Gastrocnemius medialis (tissue), 4 donors: ENCODE results near the gene FANCC. TPM values are rescaled to one million over a fixed set of nuclear protein-coding genes. Genes with fewer than 3 reads are reported as not detected.
"Not testable (repeated sequence)": the region's sequence is repeated elsewhere in the genome, so short reads cannot be mapped to it uniquely, and the experiment has no call there.

ENCODE experiments used
- ATAC-seq, 2 donors: fragments of 150-250 bp; one replicate each; pipeline ENCODE4 v1.9.1; 2016
- DNase-seq, 2 donors: peaks; one replicate each; pipeline ENCODE4 v3.0.0-alpha.2; 2019
- H3K27ac ChIP-seq, 4 donors: fragments of 200-600 bp; sonication (generic); 1 replicate in 1 of 4; 2 replicates in 3 of 4; pipeline ENCODE4 v1.5.1; 2016 to 2018; ENCODE audit warnings: mild to moderate bottlenecking in 2 of 4, moderate library complexity in 1 of 4
- H3K27me3 ChIP-seq, 3 donors: fragments of 200-600 bp; sonication (generic) in 2 of 3; 1 replicate in 1 of 3; 2 replicates in 2 of 3; pipeline versions ENCODE4 v1.5.1 to v1.6.0; 2016 to 2019; ENCODE audit warnings: mild to moderate bottlenecking in 1 of 3, moderate library complexity in 1 of 3
- H3K36me3 ChIP-seq, 2 donors: fragments of 200-600 bp; sonication (generic) in 1 of 2; one replicate each; pipeline ENCODE4 v1.5.1; 2017 to 2018
- H3K4me1 ChIP-seq, 2 donors: fragments of 200-600 bp; sonication (generic) in 1 of 2; one replicate each; pipeline ENCODE4 v1.5.1; 2016 to 2017; ENCODE audit warnings: mild to moderate bottlenecking in 2 of 2
- H3K4me3 ChIP-seq, 4 donors: fragments of 200-600 bp; sonication (generic) in 3 of 4; 1 replicate in 1 of 4; 2 replicates in 3 of 4; pipeline ENCODE4 v1.5.1; 2016 to 2019; ENCODE audit warnings: mild to moderate bottlenecking in 2 of 4
- H3K9me3 ChIP-seq, 3 donors: fragments of 200-600 bp; sonication (generic) in 2 of 3; 1 replicate in 1 of 3; 2 replicates in 2 of 3; pipeline ENCODE4 v1.5.1; 2016 to 2019
- POLR2A ChIP-seq, 2 donors: fragments of 450-650 bp; IDR thresholded peaks; one replicate each; pipeline ENCODE4 v1.6.1; 2017; ENCODE audit warnings: antibody characterized with exemption in 2 of 2, mild to moderate bottlenecking in 2 of 2, moderate library complexity in 2 of 2
- in situ Hi-C, 4 donors: fragments of 200-750 bp; cut with MboI; loops; one replicate each; pipeline versions ENCODE4 v1.15.0 to v1.8.0; 2017; ENCODE audit warnings: low sequenced_read_pairs in 4 of 4
- intact Hi-C: fragments of 100-400 bp; cut with DNase I; formaldehyde crosslinking; loops from one replicate; pipeline ENCODE4 v1.15.1; 2023; ENCODE audit warnings: low total_unique reads
- total RNA-seq, 4 donors: library from RNA; depleted of rRNA; stranded (reverse); fragments of >200 nt; gene quantifications; one replicate each; pipeline versions ENCODE4 v1.1.0 to v1.2.3, GENCODE V29; 2016
- TF ChIP-seq, protein P1 (sequence below), 5 experiments: fragments of 450-650 bp in 3 of 5; fragments of 200-600 bp in 2 of 5; sonication (generic) in 2 of 5; IDR thresholded peaks in 4 of 5; conservative IDR thresholded peaks in 1 of 5; 1 replicate in 4 of 5; 2 replicates in 1 of 5; pipeline ENCODE4 v1.5.1; 2016 to 2019; ENCODE audit warnings: antibody characterized with exemption in 5 of 5, mild to moderate bottlenecking in 3 of 5, moderate library complexity in 3 of 5

FANCC gene
- total RNA-seq, 4 donors from 2014 or later = 1.2 to 4.8 (median 2.5) TPM

DNA sequence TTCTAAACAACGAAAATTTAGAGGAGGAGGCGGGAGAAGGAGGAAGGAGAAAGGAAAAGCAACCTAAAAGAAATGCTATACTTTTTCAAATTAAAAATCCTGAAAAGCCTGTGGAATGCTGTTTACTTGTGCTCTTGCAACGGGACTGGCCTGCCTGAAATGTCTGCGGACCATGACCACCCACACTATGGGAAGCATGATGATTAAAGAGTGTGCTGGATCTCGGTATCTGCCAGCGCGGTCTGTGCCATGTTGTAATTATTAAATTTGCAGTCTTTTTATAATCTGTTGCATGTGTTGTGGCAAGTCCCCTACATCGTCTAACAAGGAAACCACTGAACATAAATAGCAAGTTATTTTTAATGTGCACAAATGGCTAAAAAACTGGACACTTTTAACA is 111.4 kb downstream of the FANCC start:
- ATAC-seq = no peak
- no peak overlapping the region for H3K4me3 ChIP-seq
- no peak for TF ChIP-seq POLR2A (IDR thresholded peaks at IDR 0.05)
- TF ChIP-seq, protein P1, sequence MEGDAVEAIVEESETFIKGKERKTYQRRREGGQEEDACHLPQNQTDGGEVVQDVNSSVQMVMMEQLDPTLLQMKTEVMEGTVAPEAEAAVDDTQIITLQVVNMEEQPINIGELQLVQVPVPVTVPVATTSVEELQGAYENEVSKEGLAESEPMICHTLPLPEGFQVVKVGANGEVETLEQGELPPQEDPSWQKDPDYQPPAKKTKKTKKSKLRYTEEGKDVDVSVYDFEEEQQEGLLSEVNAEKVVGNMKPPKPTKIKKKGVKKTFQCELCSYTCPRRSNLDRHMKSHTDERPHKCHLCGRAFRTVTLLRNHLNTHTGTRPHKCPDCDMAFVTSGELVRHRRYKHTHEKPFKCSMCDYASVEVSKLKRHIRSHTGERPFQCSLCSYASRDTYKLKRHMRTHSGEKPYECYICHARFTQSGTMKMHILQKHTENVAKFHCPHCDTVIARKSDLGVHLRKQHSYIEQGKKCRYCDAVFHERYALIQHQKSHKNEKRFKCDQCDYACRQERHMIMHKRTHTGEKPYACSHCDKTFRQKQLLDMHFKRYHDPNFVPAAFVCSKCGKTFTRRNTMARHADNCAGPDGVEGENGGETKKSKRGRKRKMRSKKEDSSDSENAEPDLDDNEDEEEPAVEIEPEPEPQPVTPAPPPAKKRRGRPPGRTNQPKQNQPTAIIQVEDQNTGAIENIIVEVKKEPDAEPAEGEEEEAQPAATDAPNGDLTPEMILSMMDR (IDR thresholded peaks at IDR 0.05 in 4 of 5, conservative IDR thresholded peaks at IDR 0.05 in 1 of 5) = no peak
- H3K4me1 ChIP-seq = no peaks in the 10 kb centered on the region
- no peaks in the 10 kb centered on the region for H3K36me3 ChIP-seq
- H3K27ac ChIP-seq = no peak overlapping the region
- intact Hi-C loops (no loop called here), in situ Hi-C loops (no loop called here)
- no peaks in the 10 kb centered on the region for H3K27me3 ChIP-seq
- no peaks in the 10 kb centered on the region for H3K9me3 ChIP-seq
- DNase-seq = no peak

DNA sequence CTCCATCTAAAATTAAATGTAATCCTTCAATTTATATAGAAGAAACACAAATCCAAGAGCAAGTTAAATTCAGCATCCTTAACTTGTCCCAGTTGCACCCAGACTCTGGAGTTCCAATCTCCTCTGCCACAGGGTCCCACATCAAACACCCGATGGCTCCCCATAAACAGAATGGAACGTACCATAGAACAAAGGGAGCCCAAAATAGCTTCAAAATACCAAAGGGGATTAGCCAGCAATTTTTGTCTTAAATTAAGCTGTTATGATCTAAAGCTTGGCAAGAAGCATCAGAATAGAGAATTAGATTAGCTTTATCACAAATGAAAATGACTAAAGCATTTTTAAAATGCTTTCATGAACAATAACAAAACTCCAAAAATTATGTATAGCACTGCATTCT is 112.8 kb downstream of the FANCC start:
- in situ Hi-C loops = no loop called here
- DNase-seq = no peak

DNA sequence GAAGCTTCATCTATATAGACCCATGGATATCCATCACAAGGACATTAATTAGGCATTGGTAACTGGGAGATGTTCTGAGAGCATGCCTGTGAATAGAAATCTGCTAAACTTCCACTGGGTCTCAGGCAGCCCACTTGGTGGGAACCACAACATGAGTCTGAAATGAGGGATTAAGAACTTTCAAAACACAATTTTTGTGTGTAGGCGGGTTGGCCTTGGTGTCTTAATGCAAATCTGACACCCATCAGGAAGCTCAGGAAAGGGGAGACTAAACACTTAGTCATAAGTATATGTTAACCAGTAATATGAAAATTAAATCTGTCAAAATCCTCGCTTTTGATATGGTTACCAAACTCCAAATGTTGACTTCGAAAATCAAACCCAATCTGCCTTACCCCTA is 113.2 kb downstream of the FANCC start:
- ATAC-seq = no peak
- intact Hi-C loops = no loop called here
- H3K27ac ChIP-seq = no peak overlapping the region
- H3K4me3 ChIP-seq = no peak overlapping the region
- in situ Hi-C loops = no loop called here
- TF ChIP-seq, protein P1 (IDR thresholded peaks at IDR 0.05 in 4 of 5, conservative IDR thresholded peaks at IDR 0.05 in 1 of 5) = no peak
- TF ChIP-seq POLR2A (IDR thresholded peaks at IDR 0.05) = no peak
- DNase-seq = no peak
- no peaks in the 10 kb centered on the region for H3K9me3 ChIP-seq
- H3K27me3 ChIP-seq = no peaks in the 10 kb centered on the region
- H3K4me1 ChIP-seq = no peaks in the 10 kb centered on the region
- H3K36me3 ChIP-seq = no peaks in the 10 kb centered on the region

More for the DNA sequence above, 112.8 kb downstream of the FANCC start:
- intact Hi-C loops = no loop called here
- no peak overlapping the region for H3K4me3 ChIP-seq
- TF ChIP-seq, protein P1 (IDR thresholded peaks at IDR 0.05 in 4 of 5, conservative IDR thresholded peaks at IDR 0.05 in 1 of 5) = no peak
- no peak for TF ChIP-seq POLR2A (IDR thresholded peaks at IDR 0.05)
- H3K4me1 ChIP-seq = no peaks in the 10 kb centered on the region
- no peaks in the 10 kb centered on the region for H3K27me3 ChIP-seq
- no peaks in the 10 kb centered on the region for H3K9me3 ChIP-seq
- H3K27ac ChIP-seq = no peak overlapping the region
- no peaks in the 10 kb centered on the region for H3K36me3 ChIP-seq
- ATAC-seq = no peak

GRCh38 chr9:95203019-95203418 is 114.5 kb downstream of the FANCC start:
- DNase-seq, in situ Hi-C loops, H3K27ac ChIP-seq, ATAC-seq, H3K4me1 ChIP-seq, H3K4me3 ChIP-seq, intact Hi-C loops, H3K36me3 ChIP-seq, H3K27me3 ChIP-seq, H3K9me3 ChIP-seq: not testable (repeated sequence)

- Histone ChIP-seq H3K4me3 (no peak overlapping the region), H3K4me1 (no peaks in the 10 kb centered on the region), H3K9me3 (no peaks in the 10 kb centered on the region), H3K36me3 (no peaks in the 10 kb centered on the region), H3K27ac (no peak overlapping the region), H3K27me3 (no peaks in the 10 kb centered on the region)
- no peak for TF ChIP-seq POLR2A (IDR thresholded peaks at IDR 0.05)
- TF ChIP-seq, protein P1 (IDR thresholded peaks at IDR 0.05 in 4 of 5, conservative IDR thresholded peaks at IDR 0.05 in 1 of 5) = no peak
- DNase-seq (no peak), ATAC-seq (no peak)
- intact Hi-C loops = no loop called here
- in situ Hi-C loops = no loop called here
Observed at GRCh38 chr9:95202076-95202681, 115.3 kb downstream of the FANCC start.
